ENCODE results near the gene UVSSA.
A peak's percentile ranks its signal among the peaks of the same experiment; 100 is the strongest.

The UVSSA gene

GRCh38 chr4:1350169-1350520, 3.1 kb downstream of the UVSSA start:
- no peak for DNase-seq

DNA sequence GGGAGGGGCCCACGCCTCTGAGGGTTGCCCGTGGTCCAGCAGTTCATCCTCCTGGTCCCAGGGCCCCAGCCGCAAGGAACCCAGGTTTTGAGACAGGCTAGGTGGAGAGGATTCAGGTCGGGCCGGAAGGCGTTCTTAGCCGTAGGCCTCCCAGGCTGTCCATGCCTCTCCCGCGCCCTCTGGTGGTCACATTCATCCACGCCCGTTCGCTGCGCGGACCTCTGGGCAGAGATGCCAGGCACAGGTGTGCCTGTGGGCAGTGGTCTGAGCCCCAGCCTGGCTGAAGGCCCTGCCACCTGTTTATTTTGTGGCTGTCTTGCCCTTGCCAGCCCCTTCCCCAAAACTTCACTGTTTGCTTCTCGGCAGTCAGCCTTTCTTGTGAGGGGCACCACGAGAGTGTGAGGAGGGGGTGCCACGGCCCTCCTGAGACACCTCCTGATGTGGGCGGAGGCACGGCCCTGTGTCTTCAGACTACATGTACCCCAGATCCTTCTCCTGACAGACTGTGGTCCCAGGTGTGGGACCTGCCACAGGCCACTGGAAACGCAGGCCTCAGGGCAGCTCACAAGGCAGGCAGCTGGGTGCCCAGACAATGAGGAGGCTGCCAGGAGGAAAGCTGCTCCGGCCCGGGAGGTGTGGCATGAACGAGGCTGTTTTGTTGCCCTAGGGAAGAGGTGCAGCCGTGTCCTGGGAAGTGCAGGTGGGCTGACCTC, 5.0 kb downstream of the UVSSA start:
- no peak for DNase-seq

- no peak for DNase-seq
Observed at GRCh38 chr4:1352567-1352900, 5.5 kb downstream of the UVSSA start.

DNA sequence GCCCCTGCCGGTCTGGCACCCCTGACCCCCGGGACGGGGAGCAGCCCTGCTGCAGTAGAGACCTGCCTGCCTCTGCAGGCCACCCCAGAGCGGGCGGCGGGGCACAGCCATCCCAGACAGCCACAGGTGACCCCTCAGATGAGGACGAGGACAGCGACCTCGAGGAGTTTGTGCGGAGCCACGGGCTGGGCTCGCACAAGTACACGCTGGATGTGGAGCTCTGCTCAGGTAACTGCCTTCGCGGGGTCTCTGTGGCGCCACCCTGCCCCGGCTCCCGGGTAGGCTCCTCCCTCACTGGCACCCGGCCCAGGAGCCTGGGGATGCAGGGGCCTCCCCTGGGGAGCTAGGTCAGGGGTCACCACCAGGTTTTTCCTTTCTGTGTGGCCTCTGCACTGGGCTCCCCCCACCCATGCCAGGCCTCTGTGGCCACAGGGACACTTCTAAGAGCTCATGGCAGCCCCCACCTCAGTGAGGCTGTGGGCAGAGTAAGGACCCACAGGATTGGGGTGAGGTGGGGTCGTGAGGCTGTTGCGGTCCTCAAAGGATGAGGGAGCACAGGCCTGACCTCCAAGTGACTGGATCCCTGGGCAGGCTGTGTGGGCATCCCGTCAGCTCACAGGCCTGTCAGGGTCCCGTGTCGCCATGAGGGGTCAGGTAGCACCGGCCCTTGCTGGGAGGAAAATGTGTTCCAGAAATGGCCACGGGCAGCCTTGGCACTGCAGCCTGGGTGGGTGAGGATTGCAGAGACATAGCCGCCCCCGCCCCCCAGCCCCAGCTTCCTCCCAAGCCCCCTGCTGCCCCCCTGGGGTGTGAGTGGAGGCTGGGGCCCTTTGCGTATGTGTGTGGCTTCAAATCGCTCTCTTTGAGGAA, 6.4 kb downstream of the UVSSA start:
- DNase-seq: no peak

- no peak for DNase-seq
Observed at GRCh38 chr4:1354136-1354982, 7.4 kb downstream of the UVSSA start.

DNA sequence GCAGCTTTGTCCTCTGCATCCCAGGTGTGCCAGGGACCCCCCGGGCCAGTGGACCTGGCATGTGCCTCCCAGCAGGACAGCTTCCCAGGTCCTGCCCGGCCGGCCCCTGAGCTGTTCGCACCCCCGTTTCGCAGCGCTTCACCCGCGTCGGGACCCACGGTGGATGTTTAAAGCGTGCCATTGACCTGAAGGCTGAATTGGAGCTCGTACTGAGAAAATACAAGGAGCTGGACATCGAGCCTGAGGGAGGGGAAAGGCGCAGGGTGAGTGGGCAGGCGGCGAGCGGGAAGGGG, 7.9 kb downstream of the UVSSA start:
- no peak for DNase-seq

GRCh38 chr4:1355378-1355777, 8.4 kb downstream of the UVSSA start:
- DNase-seq: no peak

DNA sequence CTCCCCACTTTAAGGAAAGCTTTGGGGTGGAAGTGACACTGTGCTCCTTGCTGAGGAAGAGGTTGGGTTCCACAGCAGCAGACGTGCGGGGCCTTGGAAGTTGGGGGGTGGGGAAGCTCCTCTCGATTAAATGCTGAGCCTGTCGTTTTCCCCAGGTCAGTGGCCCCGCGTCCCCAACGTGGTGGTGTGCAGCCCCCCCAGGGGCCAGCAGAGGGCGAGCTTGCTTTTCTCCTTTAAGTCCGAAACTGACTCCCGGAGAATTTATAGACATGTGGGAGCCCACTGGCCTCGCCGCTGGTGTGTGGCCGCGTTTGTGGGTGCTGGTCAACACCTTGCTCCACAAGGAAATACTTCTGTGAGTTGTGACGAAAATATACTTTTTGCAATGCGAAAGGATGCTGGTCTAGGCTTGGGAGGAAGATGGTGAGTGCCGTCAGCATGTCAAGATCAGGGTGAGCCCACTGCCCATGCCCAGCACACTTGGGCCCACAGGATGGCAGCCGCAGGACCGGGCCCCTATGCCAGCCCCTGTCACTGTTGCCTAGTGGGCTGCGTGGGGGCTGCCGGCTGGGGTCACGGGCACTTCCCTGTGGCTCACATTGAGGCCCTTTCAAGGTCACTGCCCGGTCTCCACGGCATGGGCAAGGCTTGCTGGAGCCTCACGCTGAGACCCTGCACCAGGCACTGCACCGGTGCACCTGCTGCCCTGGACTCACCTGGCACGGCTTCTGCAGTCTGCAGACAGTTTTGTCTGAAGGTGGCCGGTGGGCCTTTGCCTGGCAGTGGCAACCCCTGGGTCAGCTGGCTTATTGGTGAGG, 9.4 kb downstream of the UVSSA start:
- no peak for DNase-seq

- DNase-seq: no peak
Observed at GRCh38 chr4:1357356-1358248, 10.6 kb downstream of the UVSSA start.

DNA sequence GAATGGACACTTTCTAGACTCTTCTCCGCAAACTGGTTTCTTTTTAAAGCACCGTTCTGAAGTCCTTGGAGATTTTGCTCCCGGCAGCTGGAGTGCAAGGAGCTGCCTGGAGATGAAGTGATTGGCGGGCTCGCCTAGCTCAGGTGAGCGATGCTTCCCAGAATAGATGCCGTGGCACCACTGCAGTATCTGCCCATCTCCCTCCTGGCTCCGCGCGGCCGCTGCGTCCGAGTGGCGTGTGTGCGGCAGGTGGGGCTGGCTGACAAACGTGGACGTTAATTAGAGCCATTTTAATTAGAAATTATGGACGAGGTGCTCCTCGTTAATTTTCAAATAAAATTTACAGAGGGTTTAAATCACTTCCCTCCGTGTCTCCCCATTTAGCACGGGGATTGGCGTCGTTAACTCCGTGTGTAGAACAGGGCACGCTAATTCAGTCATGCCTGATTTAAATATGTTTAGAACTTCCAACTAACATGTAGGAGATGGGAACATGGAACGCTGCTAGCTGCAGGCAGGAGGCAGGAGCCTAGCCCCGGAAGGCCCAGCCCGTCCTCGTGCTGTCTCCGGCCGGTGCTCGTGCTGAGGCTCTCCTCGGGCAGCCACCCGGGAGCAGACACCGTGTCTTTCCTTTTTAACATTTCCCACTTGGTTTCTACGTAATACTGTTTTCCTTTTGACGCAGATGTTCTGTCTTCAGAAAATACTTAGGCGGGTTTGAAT, 11.6 kb downstream of the UVSSA start:
- no peak for DNase-seq

DNA sequence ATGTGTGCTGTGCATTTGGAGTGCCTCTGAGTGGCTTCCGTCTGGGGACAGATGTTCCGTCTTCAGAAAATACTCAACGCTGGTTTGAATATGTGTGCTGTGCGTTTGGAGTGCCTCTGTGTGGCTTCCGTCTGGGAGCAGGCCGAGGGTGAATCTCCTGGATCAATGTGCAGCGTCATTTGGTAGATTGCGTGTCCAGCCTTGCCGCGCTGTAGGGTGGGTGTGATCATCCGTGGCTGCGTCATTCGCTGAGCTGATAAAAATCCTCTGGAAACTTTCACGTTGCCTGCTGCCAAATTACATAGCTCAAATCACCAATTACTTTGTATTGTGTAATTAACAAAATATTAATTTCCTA, 12.1 kb downstream of the UVSSA start:
- peak; percentile 72 for DNase-seq

DNA sequence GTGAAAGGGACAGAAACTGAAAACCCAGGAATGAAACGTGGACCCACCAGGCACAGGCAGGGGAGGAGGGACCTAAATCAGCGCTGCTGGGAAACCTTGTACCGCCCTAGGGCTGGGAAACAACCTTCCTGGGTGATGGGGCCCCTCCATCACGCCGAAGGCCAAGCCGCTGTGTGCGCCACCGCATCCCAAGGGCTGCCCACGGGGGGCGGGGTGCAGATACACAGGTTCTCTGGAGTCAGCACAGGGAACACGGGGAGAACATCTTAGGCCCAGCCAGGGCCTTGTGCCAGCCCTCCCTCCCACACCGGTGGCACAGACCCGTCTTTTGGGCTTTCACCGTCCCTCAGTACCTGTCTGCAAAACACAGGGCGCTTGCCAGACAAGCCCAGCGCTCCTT, 13.0 kb downstream of the UVSSA start:
- no peak for DNase-seq

DNA sequence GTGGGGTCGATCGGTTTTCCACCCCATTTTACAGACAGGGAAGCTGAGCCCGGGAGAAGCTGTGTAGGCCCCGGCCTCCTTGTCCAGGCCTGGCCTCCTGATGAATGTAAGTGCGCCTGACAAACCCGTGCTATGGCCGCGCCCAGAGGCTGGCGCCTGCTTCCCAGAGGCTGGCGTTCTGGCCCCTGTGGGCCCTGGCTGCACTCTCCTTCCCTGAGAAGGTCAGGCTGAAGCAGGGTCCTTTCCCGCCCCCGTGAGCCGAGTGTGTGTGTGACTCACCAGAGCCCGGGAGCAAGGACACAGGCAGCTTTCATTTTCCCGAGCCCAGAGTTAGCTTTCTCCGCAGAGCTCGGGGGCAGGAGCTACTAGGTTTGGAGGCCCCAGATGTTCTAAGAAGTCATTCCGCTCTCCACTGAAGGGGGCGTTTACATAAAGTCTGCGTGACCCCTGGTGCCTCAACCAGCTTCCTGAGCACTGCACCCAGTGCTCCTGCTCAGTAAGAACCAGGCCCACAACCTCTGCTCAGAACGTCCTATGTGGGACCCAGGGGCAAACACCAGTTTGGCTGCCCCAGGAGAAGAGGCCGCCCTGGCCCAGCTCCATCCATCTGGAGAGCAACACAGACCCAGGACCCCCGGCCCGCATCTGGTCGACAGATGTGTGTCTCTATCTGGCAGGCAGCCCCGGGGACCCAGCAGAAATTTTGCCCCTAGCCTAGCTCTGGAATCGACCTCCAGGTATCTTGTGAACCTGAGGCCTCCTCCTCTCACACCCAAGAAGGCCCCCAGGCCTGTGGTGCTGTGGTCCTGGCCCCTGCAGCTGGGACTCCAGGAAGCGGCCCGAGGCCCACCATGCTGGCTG, 13.6 kb downstream of the UVSSA start:
- DNase-seq: no peak

- no peak for DNase-seq
Observed at GRCh38 chr4:1361431-1361830, 14.4 kb downstream of the UVSSA start.

- DNase-seq: no peak
Observed at GRCh38 chr4:1362046-1362445, 15.0 kb downstream of the UVSSA start.

- no peak for DNase-seq
Observed at GRCh38 chr4:1362521-1362920, 15.5 kb downstream of the UVSSA start.

- no peak for DNase-seq
Observed at GRCh38 chr4:1363513-1363912, 16.5 kb downstream of the UVSSA start.

GRCh38 chr4:1364217-1364616, 17.2 kb downstream of the UVSSA start:
- DNase-seq: no peak

GRCh38 chr4:1364748-1365147, 17.7 kb downstream of the UVSSA start:
- no peak for DNase-seq
